Stimulated activated naive CD8-positive, alpha-beta T cell treated with anti-CD3 and anti-CD28 coated beads, Interleukin-15, Interleukin-2, amounts not matched to agents 100 ng/mL and 50 ng/mL, for 24 hours (primary cell): ENCODE results near the gene SGMS1.

Experiments used
- H3K27ac Mint-ChIP-seq: one replicate; pipeline ENCODE4 v1.8.0; 2021; ENCODE audit warnings: mild to moderate bottlenecking, mixed read lengths
- H3K27me3 Mint-ChIP-seq: one replicate; pipeline ENCODE4 v1.8.0; 2021; ENCODE audit warnings: mixed read lengths
- H3K36me3 Mint-ChIP-seq: one replicate; pipeline ENCODE4 v1.8.0; 2021; ENCODE audit warnings: low read depth, mixed read lengths
- H3K4me1 Mint-ChIP-seq: one replicate; pipeline ENCODE4 v1.8.0; 2021; ENCODE audit warnings: low read depth, mixed read lengths
- H3K4me3 Mint-ChIP-seq: one replicate; pipeline ENCODE4 v1.8.0; 2021; ENCODE audit warnings: mild to moderate bottlenecking, mixed read lengths
- H3K9me3 Mint-ChIP-seq: one replicate; pipeline ENCODE4 v1.8.0; 2021; ENCODE audit warnings: mixed read lengths

SGMS1 gene

GRCh38 chr10:50396491-50397311 is 227.1 kb downstream of the SGMS1 start:
- Mint-ChIP-seq H3K4me1 (peaks cover 44% of the 10 kb centered on the region), H3K36me3 (no peaks in the 10 kb centered on the region), H3K27me3 (no peaks in the 10 kb centered on the region), H3K27ac (peak overlapping the region; percentile 29), H3K4me3 (peak overlapping the region; percentile 34), H3K9me3 (no peaks in the 10 kb centered on the region)

GRCh38 chr10:50395851-50396250 is 227.9 kb downstream of the SGMS1 start:
- H3K9me3 Mint-ChIP-seq = no peaks in the 10 kb centered on the region
- H3K4me1 Mint-ChIP-seq = peaks cover 44% of the 10 kb centered on the region
- no peak overlapping the region for H3K4me3 Mint-ChIP-seq
- no peak overlapping the region for H3K27ac Mint-ChIP-seq
- no peaks in the 10 kb centered on the region for H3K27me3 Mint-ChIP-seq
- H3K36me3 Mint-ChIP-seq = no peaks in the 10 kb centered on the region

- Mint-ChIP-seq H3K9me3 (no peaks in the 10 kb centered on the region), H3K4me3 (no peak overlapping the region), H3K27ac (no peak overlapping the region), H3K36me3 (no peaks in the 10 kb centered on the region), H3K4me1 (peaks cover 44% of the 10 kb centered on the region), H3K27me3 (no peaks in the 10 kb centered on the region)
Measured at GRCh38 chr10:50395271-50395670, 228.5 kb downstream of the SGMS1 start.

- Mint-ChIP-seq H3K4me3 (no peak overlapping the region), H3K9me3 (no peaks in the 10 kb centered on the region), H3K36me3 (no peaks in the 10 kb centered on the region), H3K27me3 (no peaks in the 10 kb centered on the region), H3K4me1 (peaks cover 44% of the 10 kb centered on the region), H3K27ac (no peak overlapping the region)
Measured at GRCh38 chr10:50394832-50395231, 228.9 kb downstream of the SGMS1 start.

GRCh38 chr10:50393784-50394467 is 229.8 kb downstream of the SGMS1 start:
- H3K27ac Mint-ChIP-seq = no peak overlapping the region
- H3K36me3 Mint-ChIP-seq = no peaks in the 10 kb centered on the region
- H3K27me3 Mint-ChIP-seq = no peaks in the 10 kb centered on the region
- no peak overlapping the region for H3K4me3 Mint-ChIP-seq
- H3K9me3 Mint-ChIP-seq = no peaks in the 10 kb centered on the region
- peaks cover 44% of the 10 kb centered on the region for H3K4me1 Mint-ChIP-seq

- H3K9me3 Mint-ChIP-seq = no peaks in the 10 kb centered on the region
- peaks cover 44% of the 10 kb centered on the region for H3K4me1 Mint-ChIP-seq
- no peak overlapping the region for H3K4me3 Mint-ChIP-seq
- H3K27ac Mint-ChIP-seq = no peak overlapping the region
- H3K36me3 Mint-ChIP-seq = no peaks in the 10 kb centered on the region
- H3K27me3 Mint-ChIP-seq = no peaks in the 10 kb centered on the region
Measured at GRCh38 chr10:50392966-50393718, 230.6 kb downstream of the SGMS1 start.

- H3K4me3 Mint-ChIP-seq = no peak overlapping the region
- H3K27ac Mint-ChIP-seq = no peak overlapping the region
- H3K4me1 Mint-ChIP-seq = peaks cover 48% of the 10 kb centered on the region
- H3K36me3 Mint-ChIP-seq = peaks cover under 1% of the 10 kb centered on the region
- no peaks in the 10 kb centered on the region for H3K9me3 Mint-ChIP-seq
- no peaks in the 10 kb centered on the region for H3K27me3 Mint-ChIP-seq
Measured at GRCh38 chr10:50392426-50392825, 231.3 kb downstream of the SGMS1 start.

- Mint-ChIP-seq H3K27ac (no peak overlapping the region), H3K9me3 (no peaks in the 10 kb centered on the region)
Measured at GRCh38 chr10:50390302-50390701, 233.5 kb downstream of the SGMS1 start.

GRCh38 chr10:50388181-50388580 is 235.6 kb downstream of the SGMS1 start:
- peaks cover 5% of the 10 kb centered on the region for H3K36me3 Mint-ChIP-seq
- H3K4me3 Mint-ChIP-seq = no peak overlapping the region
- no peaks in the 10 kb centered on the region for H3K9me3 Mint-ChIP-seq
- no peaks in the 10 kb centered on the region for H3K27me3 Mint-ChIP-seq
- peaks cover 30% of the 10 kb centered on the region for H3K4me1 Mint-ChIP-seq
- H3K27ac Mint-ChIP-seq = no peak overlapping the region

More at GRCh38 chr10:50390302-50390701, 233.5 kb downstream of the SGMS1 start:
- Mint-ChIP-seq H3K27me3 (no peaks in the 10 kb centered on the region), H3K4me3 (no peak overlapping the region), H3K36me3 (peaks cover 5% of the 10 kb centered on the region), H3K4me1 (peaks cover 41% of the 10 kb centered on the region)

- Mint-ChIP-seq H3K4me1 (peaks cover 28% of the 10 kb centered on the region), H3K4me3 (no peak overlapping the region), H3K36me3 (peaks cover 5% of the 10 kb centered on the region), H3K27me3 (no peaks in the 10 kb centered on the region), H3K9me3 (no peaks in the 10 kb centered on the region), H3K27ac (no peak overlapping the region)
Measured at GRCh38 chr10:50387732-50388073, 236.1 kb downstream of the SGMS1 start.

GRCh38 chr10:50387007-50387731 is 236.6 kb downstream of the SGMS1 start:
- H3K27me3 Mint-ChIP-seq = no peaks in the 10 kb centered on the region
- H3K4me1 Mint-ChIP-seq = peaks cover 28% of the 10 kb centered on the region
- no peaks in the 10 kb centered on the region for H3K9me3 Mint-ChIP-seq
- H3K27ac Mint-ChIP-seq = no peak overlapping the region
- H3K4me3 Mint-ChIP-seq = no peak overlapping the region
- peaks cover 5% of the 10 kb centered on the region for H3K36me3 Mint-ChIP-seq

- Mint-ChIP-seq H3K4me1 (peaks cover 28% of the 10 kb centered on the region), H3K27me3 (no peaks in the 10 kb centered on the region), H3K27ac (no peak overlapping the region), H3K9me3 (no peaks in the 10 kb centered on the region), H3K4me3 (no peak overlapping the region), H3K36me3 (peaks cover 5% of the 10 kb centered on the region)
Measured at GRCh38 chr10:50385624-50386023, 238.1 kb downstream of the SGMS1 start.

GRCh38 chr10:50384898-50385297 is 238.9 kb downstream of the SGMS1 start:
- Mint-ChIP-seq H3K27me3 (no peaks in the 10 kb centered on the region), H3K4me1 (peaks cover 29% of the 10 kb centered on the region), H3K36me3 (peaks cover 5% of the 10 kb centered on the region), H3K4me3 (no peak overlapping the region), H3K9me3 (no peaks in the 10 kb centered on the region), H3K27ac (no peak overlapping the region)

- H3K27me3 Mint-ChIP-seq = no peaks in the 10 kb centered on the region
- peaks cover 33% of the 10 kb centered on the region for H3K4me1 Mint-ChIP-seq
- H3K36me3 Mint-ChIP-seq = peaks cover 5% of the 10 kb centered on the region
- no peaks in the 10 kb centered on the region for H3K9me3 Mint-ChIP-seq
- no peak overlapping the region for H3K4me3 Mint-ChIP-seq
- H3K27ac Mint-ChIP-seq = no peak overlapping the region
Measured at GRCh38 chr10:50384238-50384637, 239.5 kb downstream of the SGMS1 start.
